ENCODE measurements around the gene CCDC191. TPM values are rescaled to one million over a fixed set of nuclear protein-coding genes. Genes with fewer than 3 reads are reported as not detected.

Gene CCDC191
- total RNA-seq, 2 experiments from 2014 or later = 3.5 TPM

DNA sequence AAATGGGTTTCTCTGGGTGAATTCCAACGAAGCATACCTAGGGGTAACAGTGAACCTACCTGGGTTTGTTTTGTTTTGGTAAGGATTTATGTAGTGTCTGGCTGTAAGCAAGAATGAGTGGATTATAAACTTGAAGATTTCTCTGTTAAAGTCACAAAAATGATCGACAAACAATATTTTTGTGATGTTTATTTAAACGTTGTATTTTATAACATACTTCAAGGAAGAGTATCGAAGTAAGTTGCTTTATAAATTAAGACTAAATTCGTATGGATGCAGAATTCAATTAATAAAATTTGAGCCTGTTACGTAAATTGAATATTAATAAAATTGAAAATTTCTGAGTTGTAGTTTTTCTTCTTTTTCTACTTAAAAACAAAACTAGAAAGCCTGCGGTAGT lies 109.5 kb downstream of the CCDC191 start:
- CTCF ChIA-PET = no interaction called here
- Mint-ChIP-seq H3K27ac (no peak overlapping the region), H3K36me3 (no peaks in the 10 kb centered on the region), H3K4me3 (peak overlapping the region; percentile 74), H3K9me3 (no peaks in the 10 kb centered on the region), H3K27me3 (peaks cover 17% of the 10 kb centered on the region), H3K4me1 (ENCODE audit: low read depth) (peaks cover 12% of the 10 kb centered on the region)
- intact Hi-C loops (cut with micrococcal nuclease) = loop anchor here (2.0 to 5.0 kb wide), 3 partner anchors 200 to 415 kb away; partner anchors contain the start of genes ATP6V1A, NAA50, SIDT1 and USF3
- POLR2A ChIA-PET = no interaction called here
- DNase-seq = no peak

- no peak overlapping the region for H3K4me3 Mint-ChIP-seq
- H3K36me3 Mint-ChIP-seq = peaks cover 16% of the 10 kb centered on the region
- no peaks in the 10 kb centered on the region for H3K4me1 Mint-ChIP-seq (ENCODE audit: low read depth)
- H3K27me3 Mint-ChIP-seq = peaks cover 11% of the 10 kb centered on the region
- no peak overlapping the region for H3K27ac Mint-ChIP-seq
- POLR2A ChIA-PET = no interaction called here
- DNase-seq = no peak
- peaks cover 25% of the 10 kb centered on the region for H3K9me3 Mint-ChIP-seq
- intact Hi-C loops (cut with micrococcal nuclease) = no loop called here
- CTCF ChIA-PET = no interaction called here
Measured at GRCh38 chr3:113927556-113927955, 128.8 kb downstream of the CCDC191 start.

DNA sequence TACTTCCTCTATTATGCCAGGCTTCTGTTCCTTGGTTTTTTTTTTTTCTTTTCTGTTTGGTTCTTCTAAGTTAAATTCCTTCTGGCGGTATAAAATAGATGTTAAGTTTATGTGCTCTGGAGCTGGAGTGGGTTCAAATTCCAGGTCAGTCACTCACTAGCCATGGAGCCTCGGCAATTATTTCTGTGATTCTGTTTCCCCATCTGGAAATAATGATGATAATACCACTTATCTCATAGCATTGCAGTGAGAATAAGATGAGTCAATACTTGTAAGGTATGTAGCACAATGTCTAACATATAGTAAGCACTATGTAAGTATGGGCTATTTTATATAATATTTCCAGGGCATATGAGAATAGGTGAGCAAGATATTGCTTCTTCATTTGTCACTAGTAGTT lies 141.7 kb downstream of the CCDC191 start:
- Mint-ChIP-seq H3K27ac (no peak overlapping the region), H3K4me3 (no peak overlapping the region), H3K9me3 (no peaks in the 10 kb centered on the region), H3K36me3 (no peaks in the 10 kb centered on the region), H3K27me3 (no peaks in the 10 kb centered on the region), H3K4me1 (ENCODE audit: low read depth) (peaks cover 4% of the 10 kb centered on the region)
- ChIA-PET CTCF (interaction anchor here (0.7 to 3.4 kb wide), 4 partner anchors 18 to 179 kb away, joined by 3 to 29 read pairs (median 6); partner anchors contain the start of gene GRAMD1C), POLR2A (no interaction called here)
- DNase-seq = no peak
- intact Hi-C loops (cut with micrococcal nuclease) = no loop called here

Other genes starting within 250 kb of the CCDC191 start
- gene GRAMD1C, start 217.7 kb downstream of the CCDC191 start, total RNA-seq = 1 to 10 TPM in 1 of 2 experiments, under 1 TPM in 1; 0.64 to 1.2 TPM
- 1 to 10 TPM; 5.4 to 6.6 TPM for gene ZDHHC23, start 108.5 kb downstream of the CCDC191 start, total RNA-seq
- 10 to 100 TPM; 27.2 to 30.7 TPM for gene QTRT2, start 211 bp upstream of the CCDC191 start, total RNA-seq
- not detected for gene DRD3, start 122.5 kb upstream of the CCDC191 start, total RNA-seq
- gene ZNF80, start 181.1 kb upstream of the CCDC191 start, total RNA-seq = under 1 TPM; 0.31 to 0.33 TPM
- 10 to 100 TPM; 57.0 to 63.8 TPM for gene TIGIT, start 237.5 kb upstream of the CCDC191 start, total RNA-seq

All from activated CD4-positive, alpha-beta memory T cell treated with anti-CD3 and anti-CD28 coated beads for 36 hours (primary cell).